GM21786 (cell line): ENCODE measurements around the gene GNL1.
"Not testable (repeated sequence)": the region's sequence is repeated elsewhere in the genome, so short reads cannot be mapped to it uniquely, and the experiment has no call there.

Experiments used
- ATAC-seq: cut with Tn5 transposase; IDR thresholded peaks from one replicate; pipeline ENCODE4 v1.9.1; 2021; ENCODE audit not compliant: unreplicated experiment

Gene GNL1

DNA sequence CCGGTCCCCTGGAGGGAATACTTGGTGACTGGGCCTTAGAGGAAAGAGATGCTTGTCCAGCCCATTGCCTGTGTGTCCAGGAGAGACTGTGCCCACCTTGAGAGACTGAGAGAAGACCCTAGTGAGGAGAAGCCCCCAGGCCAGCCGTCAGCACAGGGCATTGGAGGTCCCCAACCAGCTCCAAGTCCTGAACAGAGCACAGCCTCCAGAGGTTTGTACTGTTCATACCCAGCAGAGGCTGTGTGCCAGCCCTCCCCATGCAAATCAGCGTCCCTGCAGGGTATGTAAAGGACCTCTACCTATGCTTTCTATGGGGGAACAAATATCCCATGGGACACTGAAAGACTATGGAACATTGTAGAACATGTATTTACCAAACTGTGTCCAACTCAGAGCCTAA is 58.6 kb downstream of the GNL1 start:
- no peak for ATAC-seq

DNA sequence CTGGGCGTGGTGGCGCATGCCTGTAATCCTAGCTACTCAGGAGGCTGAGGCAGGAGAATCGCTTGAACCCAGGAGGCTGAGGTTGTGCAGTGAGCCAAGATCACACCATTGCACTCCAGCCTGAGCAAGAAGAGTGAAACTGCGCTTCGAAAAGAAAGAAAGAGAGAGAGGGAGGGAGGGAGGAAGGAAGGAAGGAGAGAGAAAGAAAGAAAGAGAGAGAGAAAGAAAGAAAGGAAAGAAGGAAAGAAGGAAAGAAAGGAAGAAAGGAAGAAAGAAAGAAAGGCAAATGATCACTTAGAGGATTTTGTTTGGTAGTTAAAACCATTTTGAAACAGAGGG is 59.1 kb downstream of the GNL1 start:
- not testable (repeated sequence) for ATAC-seq

GRCh38 chr6:30495993-30496392 is 60.3 kb downstream of the GNL1 start:
- ATAC-seq: no peak

GRCh38 chr6:30495060-30495459 is 61.2 kb downstream of the GNL1 start:
- not testable (repeated sequence) for ATAC-seq

DNA sequence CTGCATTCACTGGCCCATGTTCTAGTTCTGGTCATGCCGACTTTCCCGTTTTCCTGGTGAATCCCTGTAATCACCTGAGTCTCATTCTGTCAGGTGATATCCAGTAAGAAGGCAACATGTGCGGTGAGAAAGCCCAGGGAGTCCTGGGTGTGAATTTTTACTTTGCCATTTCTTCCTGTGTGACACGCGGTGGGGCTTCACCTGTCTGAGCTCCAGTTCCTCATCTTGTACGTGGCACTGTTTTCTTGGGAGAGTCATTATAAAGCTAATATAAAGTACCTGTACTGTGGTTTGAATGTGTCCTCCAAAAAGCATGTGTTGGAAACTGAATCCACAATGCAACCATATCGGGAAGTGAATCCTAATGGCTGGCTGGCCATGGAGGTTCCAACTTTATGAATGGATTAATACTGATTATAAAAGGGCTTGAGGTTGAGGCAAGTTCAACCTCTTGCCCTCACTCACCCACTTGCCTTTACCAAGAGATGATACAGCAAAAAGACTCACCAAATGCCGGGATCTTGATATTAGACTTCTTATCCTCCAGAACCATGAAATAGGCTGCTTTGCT is 61.9 kb downstream of the GNL1 start:
- ATAC-seq: no peak

DNA sequence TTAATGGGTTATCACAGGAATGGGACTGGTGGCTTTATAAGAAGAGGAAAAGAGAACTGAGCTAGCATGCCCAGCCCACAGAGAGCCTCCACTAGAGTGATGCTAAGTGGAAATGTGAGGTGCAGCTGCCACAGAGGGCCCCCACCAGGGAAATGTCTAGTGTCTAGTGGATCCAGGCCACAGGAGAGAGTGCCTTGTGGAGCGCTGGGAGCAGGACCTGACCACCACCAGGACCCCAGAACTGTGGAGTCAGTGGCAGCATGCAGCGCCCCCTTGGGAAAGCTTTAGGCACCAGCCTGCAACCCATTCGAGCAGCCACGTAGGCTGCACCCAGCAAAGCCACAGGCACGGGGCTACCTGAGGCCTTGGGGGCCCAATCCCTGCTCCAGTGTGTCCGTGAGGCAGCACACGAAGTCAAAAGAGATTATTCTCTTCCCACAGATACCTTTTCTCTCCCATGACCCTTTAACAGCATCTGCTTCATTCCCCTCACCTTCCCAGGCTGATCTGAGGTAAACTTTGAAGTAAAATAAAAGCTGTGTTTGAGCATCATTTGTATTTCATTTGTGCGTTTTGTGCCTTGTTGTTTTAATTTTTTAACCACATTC is 62.5 kb downstream of the GNL1 start:
- ATAC-seq: no peak

DNA sequence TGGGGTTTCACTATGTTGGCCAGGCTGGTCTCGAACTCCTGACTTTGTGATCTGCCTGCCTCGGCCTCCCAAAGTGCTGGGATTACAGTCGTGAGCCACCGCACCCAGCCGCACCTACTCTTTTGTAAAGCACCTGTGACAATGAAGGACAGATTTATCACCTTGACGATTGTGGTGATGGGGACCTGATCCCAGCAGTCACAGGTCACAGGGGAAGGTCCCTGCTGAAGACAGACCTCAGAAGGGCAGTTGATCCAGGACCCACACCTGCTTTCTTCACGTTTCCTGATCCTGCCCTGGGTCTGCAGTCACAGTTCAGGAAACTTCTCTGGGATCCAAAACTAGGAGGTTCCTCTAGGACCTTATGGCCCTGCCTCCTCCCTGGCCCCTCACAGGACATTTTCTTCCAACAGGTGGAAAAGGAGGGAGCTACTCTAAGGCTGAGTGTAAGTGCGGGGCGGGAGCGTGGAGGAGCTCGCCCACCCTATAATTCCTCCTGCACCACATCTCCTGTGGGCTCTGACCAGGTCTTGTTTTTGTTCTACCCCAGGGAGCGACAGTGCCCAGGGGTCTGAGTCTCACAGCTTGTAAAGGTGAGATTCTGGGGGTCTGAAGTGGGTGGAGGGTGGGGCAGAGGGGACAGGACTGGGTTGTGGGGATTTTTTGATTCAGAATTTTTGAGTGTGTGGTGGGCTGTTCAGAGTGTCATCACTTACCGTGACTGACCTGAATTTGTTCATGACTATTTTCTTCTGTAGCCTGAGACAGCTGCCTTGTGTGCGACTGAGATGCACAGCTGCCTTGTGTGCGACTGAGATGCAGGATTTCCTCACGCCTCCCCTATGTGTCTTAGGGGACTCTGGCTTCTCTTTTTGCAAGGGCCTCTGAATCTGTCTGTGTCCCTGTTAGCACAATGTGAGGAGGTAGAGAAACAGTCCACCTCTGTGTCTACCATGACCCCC is 64.0 kb downstream of the GNL1 start:
- no peak for ATAC-seq
